NCI-H2029 (cell line): ENCODE measurements around the gene BIN2.
"Not testable (repeated sequence)": the region's sequence is repeated elsewhere in the genome, so short reads cannot be mapped to it uniquely, and the experiment has no call there.

Experiments used
- DNase-seq: peaks from one replicate; lab custom pipeline; 2025; lab: John Stamatoyannopoulos, UW

The BIN2 gene

DNA sequence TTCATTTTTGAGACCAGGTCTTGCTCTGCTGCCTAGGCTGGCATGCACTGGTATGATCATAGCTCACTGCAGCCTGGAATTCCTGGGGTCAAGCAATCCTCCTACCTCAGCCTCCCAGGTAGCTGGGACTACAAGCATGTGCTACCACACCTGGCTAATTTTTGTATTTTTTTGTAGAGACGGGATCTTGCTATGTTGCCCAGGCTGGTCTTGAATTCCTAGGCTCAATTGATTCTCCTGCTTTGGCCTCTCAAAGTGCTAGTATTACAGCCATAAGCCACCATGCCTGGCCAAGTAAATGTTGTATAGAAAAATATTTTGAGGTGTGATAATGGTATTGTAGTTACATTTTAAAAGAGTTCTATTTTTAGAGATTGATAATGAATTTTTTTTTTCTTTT lies 12.6 kb downstream of the BIN2 start:
- DNase-seq: no peak

DNA sequence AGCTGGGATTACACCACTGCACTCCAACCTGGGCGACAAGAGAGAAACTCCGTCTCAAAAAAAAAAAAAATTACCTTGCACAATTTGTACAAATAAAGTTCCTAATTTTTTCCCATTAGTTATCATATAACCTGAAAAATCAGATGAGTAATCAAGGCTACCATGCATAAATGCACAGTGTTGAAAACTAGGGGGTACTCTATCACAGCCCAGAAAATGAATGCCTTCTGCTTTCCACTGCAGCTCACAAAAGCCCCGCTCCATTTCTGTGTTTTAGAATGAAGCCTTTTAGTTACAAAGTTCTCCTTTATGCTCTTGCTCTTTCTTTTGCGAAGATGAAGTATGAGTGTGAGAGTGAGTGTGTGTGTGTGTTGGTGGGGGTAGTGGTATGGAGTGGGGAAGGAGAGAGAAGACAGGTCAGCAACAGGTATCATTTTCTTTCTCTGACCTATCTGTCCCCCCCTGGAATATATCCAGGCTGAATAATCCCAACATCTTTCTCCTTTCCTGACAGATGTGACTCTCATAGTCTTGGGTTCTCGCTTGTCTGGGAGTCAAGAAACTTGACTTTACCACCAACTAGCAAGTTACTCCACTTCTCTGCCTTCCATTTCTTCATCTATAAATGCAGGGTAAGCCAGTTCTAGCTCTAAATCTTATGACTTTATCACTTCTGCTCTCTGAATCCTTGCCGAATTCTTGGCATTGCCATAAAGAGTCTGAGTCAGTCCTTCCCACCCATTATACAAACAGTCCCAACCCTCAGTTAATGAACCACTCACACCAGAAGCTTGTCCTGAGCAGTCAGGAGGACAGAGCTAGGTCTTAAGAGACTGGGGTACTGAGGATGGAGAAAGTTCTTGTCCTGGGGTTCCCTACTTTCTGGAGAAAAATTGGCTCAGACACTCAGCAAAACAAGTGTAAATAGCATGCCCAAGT lies 16.1 kb downstream of the BIN2 start:
- no peak for DNase-seq

DNA sequence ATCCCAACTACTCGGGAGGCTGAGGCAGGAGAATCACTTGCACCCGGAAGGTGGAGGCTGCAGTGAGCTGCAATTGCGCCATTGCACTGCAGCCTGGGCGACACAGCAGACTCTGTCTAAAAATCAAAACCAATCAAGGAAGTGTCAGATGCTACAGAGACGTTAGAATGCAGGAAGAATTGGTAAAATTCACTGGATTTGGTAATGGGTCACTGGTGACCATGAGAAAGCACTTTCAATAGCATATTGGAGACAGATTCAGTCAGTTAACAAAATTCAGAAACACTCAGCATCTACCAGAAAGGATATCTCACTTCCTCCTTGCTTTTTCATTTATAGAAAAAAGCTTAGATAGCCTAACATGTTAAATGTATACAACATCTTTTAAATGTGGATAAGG lies 17.5 kb downstream of the BIN2 start:
- no peak for DNase-seq

DNA sequence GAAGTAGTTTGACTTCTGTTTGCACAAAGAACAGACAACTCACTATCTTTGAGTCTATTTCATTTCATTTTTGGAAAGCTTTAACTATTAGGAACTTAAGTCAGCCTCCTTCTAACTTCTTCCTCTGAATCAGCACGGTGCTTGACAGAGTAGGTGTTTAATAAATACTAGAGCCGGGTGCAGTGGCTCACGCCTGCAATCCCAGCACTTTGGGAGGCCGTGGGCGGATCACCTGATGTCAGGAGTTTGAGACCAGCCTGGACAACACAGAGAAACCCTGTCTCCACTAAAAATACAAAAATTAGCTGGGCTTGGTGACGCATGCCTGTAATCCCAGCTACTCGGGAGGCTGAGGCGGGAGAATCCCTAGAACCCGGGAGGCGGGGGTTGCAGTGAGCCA lies 23.2 kb downstream of the BIN2 start:
- DNase-seq: not testable (repeated sequence)

DNA sequence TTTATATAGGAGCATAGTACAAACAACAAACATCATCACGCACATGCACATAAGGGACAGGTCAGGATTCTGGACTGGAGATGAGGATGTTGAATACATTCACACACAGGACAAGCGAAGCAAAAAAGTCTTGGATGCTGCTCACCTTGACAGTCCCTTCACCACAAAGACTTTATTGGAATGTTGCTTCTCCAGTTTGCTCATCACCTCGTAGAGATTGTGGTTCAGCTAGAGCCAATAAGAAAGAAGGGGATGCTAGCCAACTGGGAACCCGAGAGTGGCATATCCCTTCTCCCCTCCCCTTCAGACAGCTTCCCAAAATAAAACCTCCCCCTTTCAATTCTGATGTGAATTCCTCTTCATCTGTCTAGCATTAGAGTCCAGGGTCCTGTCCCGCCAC lies 28.3 kb downstream of the BIN2 start:
- no peak for DNase-seq

DNA sequence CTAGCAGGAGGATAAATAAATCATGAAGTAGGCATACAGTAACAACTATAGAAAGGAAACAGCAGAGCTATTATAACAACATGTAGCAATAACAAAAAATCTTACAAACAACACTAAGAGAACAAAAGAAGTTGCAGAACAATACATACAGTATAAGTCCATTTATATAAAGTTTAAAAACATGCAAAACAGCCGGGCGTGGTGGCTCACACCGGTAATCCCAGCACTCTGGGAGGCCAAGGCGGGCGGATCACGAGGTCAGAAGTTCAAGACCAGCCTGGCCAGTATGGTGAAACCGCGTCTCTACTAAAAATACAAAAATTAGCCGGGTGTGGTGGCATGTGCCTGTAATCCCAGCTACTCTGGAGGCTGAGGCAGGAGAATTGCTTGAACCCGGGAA lies 29.9 kb downstream of the BIN2 start:
- not testable (repeated sequence) for DNase-seq

DNA sequence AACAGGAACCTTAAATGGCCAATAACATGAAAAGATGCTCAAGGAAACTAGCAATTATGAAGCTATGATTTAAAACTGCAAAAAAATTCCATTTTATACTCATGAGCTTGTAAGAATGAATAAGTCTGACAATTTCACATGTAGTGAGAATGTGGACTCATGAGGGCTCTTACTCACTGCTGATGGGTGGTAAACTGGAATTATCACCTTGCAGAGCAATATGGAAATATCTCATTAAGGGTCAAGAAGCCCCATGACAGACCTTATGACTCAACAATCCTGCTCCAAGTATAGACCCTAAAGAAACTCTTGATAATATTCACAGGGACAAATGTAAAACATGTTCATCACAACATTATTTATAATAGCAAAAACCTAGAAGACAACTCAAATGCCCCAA lies 30.3 kb downstream of the BIN2 start:
- DNase-seq: no peak

DNA sequence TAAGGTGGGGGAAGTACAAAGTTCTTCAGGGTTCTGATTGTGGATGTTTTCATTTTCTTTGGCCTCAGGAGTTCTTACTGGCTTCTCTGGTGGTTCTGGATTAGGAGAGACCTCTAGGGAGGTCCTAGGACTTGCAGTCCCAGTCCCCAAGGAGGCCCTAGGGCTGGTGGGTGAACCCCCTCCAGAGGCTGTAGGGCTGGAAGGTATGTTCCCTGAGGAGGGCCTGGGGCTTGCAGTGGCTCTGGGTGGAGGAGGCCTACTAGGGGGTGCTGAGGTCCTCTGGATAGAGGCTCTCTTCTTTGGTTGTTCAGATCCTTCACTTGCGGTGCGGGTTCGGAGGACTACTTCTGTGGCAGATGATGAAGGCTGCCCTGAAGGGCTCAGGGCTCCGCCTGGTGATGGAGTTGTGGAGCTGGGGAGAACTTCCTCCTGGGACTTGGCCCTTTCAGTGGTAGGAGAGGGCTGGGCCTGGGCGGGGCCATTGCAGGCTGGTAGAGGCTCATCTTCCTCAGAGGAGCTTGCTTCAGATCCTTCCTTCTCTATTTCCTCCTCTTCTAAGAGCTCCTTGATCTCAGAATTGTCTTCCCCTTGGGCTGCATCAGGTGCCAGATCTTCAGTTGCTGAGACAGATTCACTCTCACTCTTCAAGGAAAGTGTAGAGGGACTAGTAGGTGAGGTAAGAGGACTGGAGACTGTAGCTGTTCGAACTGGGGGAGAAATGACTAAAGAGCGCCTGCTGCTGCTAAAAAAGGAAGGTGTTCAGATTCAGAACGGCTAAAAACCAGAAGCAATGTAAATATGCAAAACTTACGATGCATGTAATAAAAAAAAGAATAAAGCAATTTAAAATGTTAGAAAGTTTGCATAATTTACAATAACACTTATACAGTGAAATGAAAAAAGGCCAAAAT lies 32.1 kb downstream of the BIN2 start:
- not testable (repeated sequence) for DNase-seq

DNA sequence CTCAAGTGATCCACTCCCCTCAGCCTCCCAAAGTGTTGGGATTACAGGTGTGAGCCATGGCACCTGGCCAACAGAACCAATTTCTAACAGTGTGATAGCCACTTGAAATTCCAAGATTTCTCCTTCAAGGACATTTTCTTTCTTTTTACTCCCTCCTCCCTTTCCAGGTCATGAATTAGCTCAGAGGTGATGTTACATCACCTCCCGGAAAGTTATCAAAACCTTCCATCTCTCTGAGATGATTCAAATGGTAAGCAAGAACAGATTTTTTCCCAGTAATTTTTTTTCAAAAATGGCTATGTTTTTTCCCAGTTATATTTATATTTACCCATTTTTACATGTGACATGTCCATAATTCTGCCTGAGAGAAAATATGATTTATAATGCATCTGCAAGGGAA lies 38.1 kb downstream of the BIN2 start:
- DNase-seq: no peak

DNA sequence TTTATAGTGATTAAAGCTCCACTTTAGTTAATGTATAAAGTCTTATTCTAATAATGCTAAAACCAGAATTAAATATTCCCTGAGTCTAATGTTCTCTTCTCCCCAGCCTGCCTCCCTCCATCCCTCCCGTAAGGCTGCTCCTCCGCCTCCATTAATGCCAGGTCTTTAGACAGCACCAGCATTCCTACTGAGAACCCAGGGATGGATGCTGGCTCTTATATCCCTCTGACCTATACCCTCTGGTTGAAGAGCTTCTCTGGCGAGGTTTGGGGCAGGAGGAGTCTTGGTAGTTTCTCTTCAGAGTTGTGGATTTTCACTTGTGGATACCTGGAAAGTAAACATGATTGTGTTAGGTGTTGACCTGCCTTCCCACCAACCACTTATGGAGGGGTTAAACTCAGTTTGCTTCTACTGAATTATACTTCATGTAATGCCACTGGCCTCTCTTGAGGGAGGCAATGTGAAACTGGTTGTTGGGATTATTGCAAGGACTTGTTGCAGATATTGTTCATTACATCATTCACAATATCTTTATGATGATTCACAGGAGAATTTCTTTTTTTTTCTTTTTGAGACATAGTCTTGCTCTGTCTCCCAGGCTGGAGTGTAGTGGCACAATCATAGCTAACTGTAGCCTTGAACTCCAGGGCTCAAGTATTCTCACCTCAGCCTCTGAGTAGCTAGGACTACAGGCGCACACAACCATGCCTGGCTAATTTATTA lies 42.6 kb downstream of the BIN2 start:
- no peak for DNase-seq

DNA sequence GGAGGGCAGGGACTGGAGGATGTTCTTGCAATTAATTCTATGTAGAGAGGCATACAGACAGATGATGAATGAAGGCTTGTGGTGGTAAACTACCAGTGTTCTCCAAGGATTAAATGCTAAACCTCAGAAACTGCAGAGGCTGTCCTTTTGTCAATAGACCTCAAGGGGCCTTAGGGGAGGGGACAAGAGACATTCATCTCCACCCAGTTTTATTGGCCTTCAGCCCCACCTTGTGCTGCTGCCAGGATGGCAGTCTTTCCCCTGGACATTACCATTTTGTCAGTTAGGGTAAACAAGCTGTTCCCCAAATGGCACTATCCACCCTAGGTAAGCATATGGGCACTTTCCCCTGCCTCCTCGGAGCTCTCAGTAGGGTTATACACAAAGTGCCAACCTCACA lies 48.9 kb downstream of the BIN2 start:
- no peak for DNase-seq

DNA sequence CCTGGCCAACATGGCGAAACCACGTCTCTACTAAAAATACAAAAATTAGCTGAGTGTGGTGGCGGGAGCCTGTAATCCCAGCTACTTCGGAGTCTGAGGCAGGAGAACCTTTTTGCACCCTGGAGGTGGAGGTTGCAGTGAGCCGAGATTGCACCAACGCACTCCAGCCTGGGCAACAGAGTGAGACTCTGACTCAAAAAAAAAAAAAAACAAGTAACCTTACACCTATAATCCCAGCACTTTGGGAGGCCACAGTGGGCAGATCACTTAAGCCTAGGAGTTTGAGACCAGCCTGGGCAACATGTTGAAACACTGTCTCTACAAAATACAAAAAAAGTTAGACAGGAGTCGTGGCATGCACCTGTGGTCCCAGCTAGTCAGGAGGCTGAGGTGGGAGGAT lies 51.2 kb downstream of the BIN2 start:
- DNase-seq: not testable (repeated sequence)

DNA sequence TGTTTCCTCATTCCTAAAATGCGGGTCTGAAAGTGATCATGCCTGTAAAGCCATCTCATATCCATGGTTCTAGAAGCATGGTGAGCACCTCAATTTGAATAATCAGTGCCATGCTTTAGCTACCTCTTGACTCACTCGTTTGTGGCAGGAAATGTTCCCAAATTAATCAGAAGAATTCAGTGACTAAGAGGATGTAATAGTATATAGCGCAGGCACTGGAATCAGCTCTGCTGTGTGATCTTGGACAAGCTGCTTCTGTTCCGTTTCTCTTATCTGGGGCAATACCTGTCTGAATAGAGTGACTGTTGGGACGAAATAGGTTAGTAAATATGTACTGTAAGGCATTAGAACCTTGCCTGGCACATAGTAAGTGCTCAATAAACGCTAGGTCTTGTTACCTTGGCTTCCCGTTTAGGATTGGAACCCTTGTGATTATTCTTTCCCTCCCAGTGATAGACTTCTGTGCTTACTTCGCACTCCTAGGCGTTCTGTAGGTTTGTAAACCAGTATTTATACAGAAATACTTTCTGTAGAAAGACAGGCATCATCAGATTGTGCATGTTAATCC lies 52.9 kb downstream of the BIN2 start:
- no peak for DNase-seq

DNA sequence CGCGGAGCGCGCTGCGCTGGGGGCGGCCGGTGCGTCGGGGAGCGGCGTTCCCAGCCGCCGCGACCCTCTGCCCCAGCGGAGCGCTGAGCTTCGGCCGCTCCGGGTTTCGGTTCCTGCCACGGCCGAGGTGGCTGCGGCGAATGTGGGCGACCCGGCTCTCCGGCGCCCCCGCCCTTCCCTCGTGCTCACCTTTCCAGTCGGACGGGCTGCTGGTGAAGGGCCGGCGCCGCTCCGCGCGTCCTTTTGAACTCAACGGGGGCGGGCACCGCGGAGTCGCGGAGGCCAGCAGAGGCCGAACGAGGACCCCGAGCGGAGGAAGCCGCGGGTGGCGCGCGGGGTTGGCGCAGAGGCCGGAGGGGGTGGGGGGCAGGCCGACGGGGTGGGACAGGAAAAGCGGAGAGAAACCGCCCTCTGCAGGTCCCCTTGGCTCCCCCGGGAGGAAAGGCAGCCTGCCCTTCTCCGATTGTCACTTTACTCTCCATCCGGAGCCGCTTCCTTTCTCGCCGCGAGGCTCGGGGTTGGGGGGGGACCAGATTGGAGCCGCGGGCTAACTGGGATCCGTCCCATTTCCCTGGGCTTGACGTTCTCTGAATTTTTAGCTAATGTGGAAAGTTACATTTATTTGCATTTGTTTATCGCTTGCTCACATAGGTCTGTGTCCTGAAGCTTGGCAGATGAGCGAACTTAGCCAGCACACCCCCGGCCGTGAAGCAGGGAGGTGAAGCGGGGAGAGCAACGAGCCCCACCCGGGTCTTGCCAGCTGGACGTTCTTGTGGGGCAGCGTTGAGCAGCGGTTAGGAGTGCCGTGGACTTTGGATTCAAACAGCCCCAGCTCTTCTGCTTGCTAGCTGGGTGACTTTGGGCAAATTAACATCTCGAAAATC lies 53.7 kb downstream of the BIN2 start, which contains the start of gene SMAGP:
SMAGP (minus strand) TSS at position 349 of the 884 bp plus-strand sequence. CDS start 1,137 bp downstream, outside the sequence.
- peak; percentile 62 for DNase-seq

DNA sequence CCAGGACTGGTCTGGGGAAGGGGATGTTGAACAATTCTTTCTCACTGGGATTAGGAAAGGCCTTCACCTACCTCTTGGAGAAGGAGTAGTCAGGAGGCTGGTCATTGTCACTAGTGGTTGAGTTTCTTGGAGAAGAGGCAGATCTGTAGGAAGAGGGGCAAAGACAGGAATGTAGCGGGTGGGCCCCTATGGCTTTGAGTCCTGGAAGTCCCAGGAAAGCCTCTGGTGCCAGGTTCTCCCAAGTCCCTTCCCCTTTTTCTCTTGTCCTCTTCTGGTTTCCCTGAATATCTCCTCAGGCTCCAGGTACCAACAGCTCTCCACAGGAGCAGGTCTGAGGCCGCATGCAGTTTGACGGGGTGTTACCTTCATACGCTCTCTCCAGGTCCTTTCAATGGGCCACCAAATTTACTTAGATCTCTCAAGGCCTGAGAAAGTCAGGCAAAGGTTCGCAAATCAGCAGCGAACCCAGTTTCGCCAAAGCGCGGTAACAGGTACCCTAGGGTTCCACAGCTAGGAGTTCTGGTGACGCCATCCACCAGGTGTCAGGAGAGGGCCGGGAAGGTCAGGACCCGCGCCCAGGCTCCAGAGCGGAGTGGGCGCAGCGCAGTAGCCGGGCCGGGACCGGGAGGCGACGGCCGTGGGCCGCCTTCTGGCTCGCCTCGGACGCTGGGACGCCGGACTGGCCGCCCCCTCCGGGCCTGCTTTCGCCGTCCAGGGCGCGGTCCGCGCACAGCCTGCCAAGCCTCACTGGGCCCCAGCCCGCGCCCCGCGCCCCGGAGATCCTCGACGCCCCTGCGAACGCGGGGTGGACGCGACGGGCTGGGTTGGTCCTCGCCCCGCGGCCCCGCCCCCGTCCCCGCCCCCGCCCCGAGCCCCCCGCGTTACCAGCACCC lies 54.6 kb downstream of the BIN2 start:
- DNase-seq: peak; percentile 30

DNA sequence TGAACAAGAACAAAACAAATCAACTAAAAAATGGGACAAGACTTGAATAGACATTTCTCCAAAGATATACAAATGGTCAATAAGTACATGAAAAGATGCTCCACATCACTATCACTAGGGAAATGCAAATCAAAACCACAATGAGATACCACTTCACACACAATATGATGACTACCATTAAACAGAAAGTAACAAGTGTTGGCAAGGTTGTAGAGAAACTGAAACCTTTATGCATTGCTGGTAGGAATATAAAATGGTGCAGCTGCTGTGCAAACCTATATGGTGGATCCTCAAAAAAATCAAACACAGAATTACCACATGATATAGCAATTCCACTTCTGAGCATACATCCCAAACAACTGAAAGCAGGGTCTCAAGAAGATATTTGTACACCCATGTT lies 59.0 kb downstream of the BIN2 start:
- no peak for DNase-seq

DNA sequence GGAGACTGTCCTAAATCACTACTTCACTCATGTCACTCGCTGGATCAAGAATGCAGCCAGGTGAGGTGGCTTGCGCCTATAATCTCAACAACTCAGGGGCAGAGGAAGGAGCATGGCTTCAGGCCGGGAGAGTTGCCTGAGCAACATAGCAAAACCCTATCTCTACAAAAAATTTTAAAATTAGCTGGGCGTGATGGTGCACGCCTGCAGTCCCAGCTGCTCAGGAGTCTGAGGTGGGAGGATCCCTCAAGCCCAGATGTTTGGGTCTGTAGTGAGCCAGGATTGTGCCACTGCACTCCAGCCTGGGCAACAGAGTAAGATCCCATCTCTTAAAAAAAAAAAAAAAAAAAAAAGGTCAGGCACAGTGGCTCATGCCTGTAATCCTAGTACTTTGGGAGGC lies 59.7 kb downstream of the BIN2 start:
- no peak for DNase-seq

DNA sequence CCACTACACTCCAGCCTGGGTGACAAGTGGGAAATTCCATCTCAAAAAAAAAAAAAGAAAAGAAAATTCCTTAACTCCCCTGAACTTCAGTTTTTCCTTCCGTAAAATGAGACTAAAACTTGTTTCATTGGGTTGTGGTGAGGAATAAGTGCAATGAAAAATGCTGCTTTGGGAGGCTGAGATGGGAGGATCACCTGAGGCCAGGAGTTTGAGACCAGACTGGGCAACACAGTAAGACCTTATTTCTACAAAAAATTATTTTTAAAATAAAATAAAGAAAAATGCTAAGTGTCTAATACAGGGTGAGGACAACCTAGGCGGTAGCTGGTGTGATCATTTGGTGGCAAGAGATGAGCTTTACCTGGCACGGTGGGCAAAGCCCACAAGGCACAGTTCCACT lies 60.6 kb downstream of the BIN2 start:
- DNase-seq: no peak

DNA sequence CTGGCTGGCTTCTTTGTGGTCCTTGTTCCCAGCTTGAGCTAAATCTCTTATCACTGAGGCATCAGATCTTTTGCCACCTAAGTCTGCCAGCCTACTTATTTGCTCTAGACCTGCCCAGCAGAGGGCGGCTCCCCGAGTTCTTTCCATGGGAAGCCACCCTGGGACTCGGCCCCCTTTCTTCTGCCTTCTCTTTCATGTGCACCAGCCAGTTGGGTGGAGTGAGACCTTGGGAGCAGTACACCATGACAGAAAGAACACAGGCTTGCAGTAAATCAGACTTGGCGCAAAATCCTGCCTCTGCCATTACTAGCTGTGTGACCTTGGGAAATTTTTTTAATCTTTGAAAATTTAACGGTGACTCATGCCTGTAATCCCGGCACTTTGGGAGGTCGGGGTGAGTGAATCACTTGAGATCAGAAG lies 61.2 kb downstream of the BIN2 start:
- DNase-seq: no peak

DNA sequence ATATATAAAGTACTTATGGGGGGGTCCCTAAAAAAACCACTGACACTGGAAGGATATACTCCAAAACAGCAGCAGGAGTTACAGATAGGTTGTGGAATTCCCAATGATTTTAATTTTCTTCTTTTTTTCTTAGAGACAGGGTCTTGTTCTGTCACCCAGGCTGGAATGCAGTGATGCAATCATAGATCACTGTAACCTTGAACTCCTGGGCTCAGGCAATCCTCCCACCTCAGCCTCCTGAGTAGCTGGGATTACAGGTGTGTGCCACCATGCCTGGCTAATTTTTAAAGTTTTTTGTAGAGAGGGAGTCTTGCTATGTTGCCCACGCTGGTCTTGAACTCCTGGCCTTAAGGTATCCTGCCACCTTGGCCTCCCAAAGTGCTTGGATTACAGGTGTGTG lies 64.4 kb downstream of the BIN2 start:
- not testable (repeated sequence) for DNase-seq
